SK-N-MC (cell line): ENCODE measurements around the gene CRYGN.

ENCODE experiments used
- EZH2 ChIP-seq: fragments of 200-600 bp; sonication (generic); IDR thresholded peaks from one replicate; pipeline ENCODE4 v1.6.1; 2017; ENCODE audit warnings: antibody characterized with exemption
- POLR2AphosphoS5 ChIP-seq: IDR thresholded peaks from 2 replicates; pipeline ENCODE4 v1.6.1; 2012; ENCODE audit warnings: mild to moderate bottlenecking, low read depth, low read length, borderline replicate concordance

- no peak for TF ChIP-seq POLR2AphosphoS5
- no peak for TF ChIP-seq EZH2
These were observed 20.0 kb upstream of the CRYGN start for GRCh38 chr7:151459726-151460473.
